ENCODE measurements around the gene AJM1.

AJM1 gene

GRCh38 chr9:136849960-136850865 lies 7.9 kb downstream of the AJM1 start:
- H3K36me3 ChIP-seq = no peaks in the 10 kb centered on the region

GRCh38 chr9:136850866-136851775 lies 8.8 kb downstream of the AJM1 start:
- Histone ChIP-seq H3K4me1 (ENCODE audit: control insufficient read depth in 1 of 2, insufficient read depth in 1 of 2, low read depth in 1 of 2, low read length in 1 of 2) (peaks cover 31 to 36% of the 10 kb centered on the region in 2 experiments), H3K27ac (no peak overlapping the region), H3K4me3 (ENCODE audit: low read depth in 1 of 2, low read length in 1 of 2) (no peak overlapping the region), H3K27me3 (peaks cover 31% of the 10 kb centered on the region), H3K9me3 (no peaks in the 10 kb centered on the region), H3K36me3 (no peaks in the 10 kb centered on the region)
- no peak for TF ChIP-seq CTCF (IDR thresholded peaks at IDR 0.05)

More at GRCh38 chr9:136849960-136850865, 7.9 kb downstream of the AJM1 start:
- Histone ChIP-seq H3K27me3 (peaks cover 41% of the 10 kb centered on the region), H3K27ac (peak overlapping the region; percentile 69), H3K4me3 (ENCODE audit: low read depth in 1 of 2, low read length in 1 of 2) (peak overlapping the region; percentile 85 to 100), H3K4me1 (ENCODE audit: control insufficient read depth in 1 of 2, insufficient read depth in 1 of 2, low read depth in 1 of 2, low read length in 1 of 2) (peaks cover 31 to 41% of the 10 kb centered on the region in 2 experiments), H3K9me3 (no peaks in the 10 kb centered on the region)
- no peak for TF ChIP-seq CTCF (IDR thresholded peaks at IDR 0.05)

- no peak within 1 kb of the TSS for H3K4me3 ChIP-seq (ENCODE audit: low read depth in 1 of 2, low read length in 1 of 2)
- no peak within 1 kb of the TSS for H3K27ac ChIP-seq
- H3K27me3 ChIP-seq = peaks cover 22% of the 10 kb centered on the region
- no peaks in the 10 kb centered on the region for H3K9me3 ChIP-seq
- no peaks in the 10 kb centered on the region for H3K36me3 ChIP-seq
- H3K4me1 ChIP-seq (ENCODE audit: control insufficient read depth in 1 of 2, insufficient read depth in 1 of 2, low read depth in 1 of 2, low read length in 1 of 2) = peaks cover 23 to 27% of the 10 kb centered on the region in 2 experiments
- no peak for TF ChIP-seq CTCF (IDR thresholded peaks at IDR 0.05)
Measured at GRCh38 chr9:136851941-136852663, 9.8 kb downstream of the AJM1 start, which contains the start of gene MAMDC4. TSS of gene MAMDC4 (plus strand) at chr9:136852346. CDS start at chr9:136852417, 71 bp downstream.

- H3K4me3 ChIP-seq (ENCODE audit: low read depth in 1 of 2, low read length in 1 of 2) = no peak overlapping the region
- peaks cover 17 to 18% of the 10 kb centered on the region in 2 experiments for H3K4me1 ChIP-seq (ENCODE audit: control insufficient read depth in 1 of 2, insufficient read depth in 1 of 2, low read depth in 1 of 2, low read length in 1 of 2)
- no peak for TF ChIP-seq CTCF (IDR thresholded peaks at IDR 0.05)
- no peaks in the 10 kb centered on the region for H3K9me3 ChIP-seq
- H3K27ac ChIP-seq = no peak overlapping the region
- H3K27me3 ChIP-seq = peaks cover 13% of the 10 kb centered on the region
- H3K36me3 ChIP-seq = no peaks in the 10 kb centered on the region
Measured at GRCh38 chr9:136852664-136853595, 10.7 kb downstream of the AJM1 start.
